Adrenal gland (tissue), 5 donors: Measurements from ENCODE around the gene URI1.

Experiments
- POLR2A ChIP-seq, 2 donors: fragments of 450-650 bp; IDR thresholded peaks; one replicate each; pipeline ENCODE4 v1.6.1; 2017; ENCODE audit warnings: antibody characterized with exemption in 2 of 2, mild to moderate bottlenecking in 2 of 2, moderate library complexity in 1 of 2
- TF ChIP-seq, protein P1 (sequence below), 6 experiments: fragments of 450-650 bp in 4 of 6; fragments of 200-600 bp in 2 of 6; sonication (generic) in 1 of 6; IDR thresholded peaks; 1 replicate in 5 of 6; 2 replicates in 1 of 6; pipeline versions ENCODE4 v1.5.1 to v1.8.0; 2016 to 2021; ENCODE audit warnings: antibody characterized with exemption in 6 of 6, mild to moderate bottlenecking in 2 of 6, moderate library complexity in 1 of 6
- donor health status: DM: no; HTN: no; CAD: no.

DNA sequence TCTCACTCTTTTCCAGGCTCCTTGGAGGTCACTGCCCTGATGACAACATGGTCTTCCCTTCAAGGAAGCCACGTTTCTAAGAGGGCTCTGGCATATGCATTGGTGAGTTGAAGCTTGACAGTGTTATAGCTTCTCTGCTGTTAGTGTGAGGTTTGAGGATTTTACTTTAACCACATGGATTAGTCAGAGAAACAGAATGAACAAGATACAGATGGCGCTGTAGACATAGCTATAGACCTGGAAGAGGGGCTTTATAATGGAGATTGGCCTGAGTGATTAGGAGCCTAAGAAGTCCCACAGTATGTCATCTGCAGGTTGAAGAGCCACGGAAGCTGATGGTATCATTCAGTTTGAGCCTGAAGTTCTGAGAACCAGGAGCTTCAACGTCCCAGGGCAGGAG lies 18.4 kb upstream of the URI1 start:
- TF ChIP-seq, protein P1, sequence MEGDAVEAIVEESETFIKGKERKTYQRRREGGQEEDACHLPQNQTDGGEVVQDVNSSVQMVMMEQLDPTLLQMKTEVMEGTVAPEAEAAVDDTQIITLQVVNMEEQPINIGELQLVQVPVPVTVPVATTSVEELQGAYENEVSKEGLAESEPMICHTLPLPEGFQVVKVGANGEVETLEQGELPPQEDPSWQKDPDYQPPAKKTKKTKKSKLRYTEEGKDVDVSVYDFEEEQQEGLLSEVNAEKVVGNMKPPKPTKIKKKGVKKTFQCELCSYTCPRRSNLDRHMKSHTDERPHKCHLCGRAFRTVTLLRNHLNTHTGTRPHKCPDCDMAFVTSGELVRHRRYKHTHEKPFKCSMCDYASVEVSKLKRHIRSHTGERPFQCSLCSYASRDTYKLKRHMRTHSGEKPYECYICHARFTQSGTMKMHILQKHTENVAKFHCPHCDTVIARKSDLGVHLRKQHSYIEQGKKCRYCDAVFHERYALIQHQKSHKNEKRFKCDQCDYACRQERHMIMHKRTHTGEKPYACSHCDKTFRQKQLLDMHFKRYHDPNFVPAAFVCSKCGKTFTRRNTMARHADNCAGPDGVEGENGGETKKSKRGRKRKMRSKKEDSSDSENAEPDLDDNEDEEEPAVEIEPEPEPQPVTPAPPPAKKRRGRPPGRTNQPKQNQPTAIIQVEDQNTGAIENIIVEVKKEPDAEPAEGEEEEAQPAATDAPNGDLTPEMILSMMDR (IDR thresholded peaks at IDR 0.05): no peak
- no peak for TF ChIP-seq POLR2A (IDR thresholded peaks at IDR 0.05)
